GM23338 (cell line): ENCODE data around the gene PGS1.

Source experiments
- CREB1 ChIP-seq: fragments of 250-450 bp; sonication (Bioruptor Pico); IDR thresholded peaks from 2 replicates; pipeline ENCODE4 v1.5.0; 2020; ENCODE audit warnings: low read depth, mild to moderate bottlenecking, moderate library complexity
- CTCF ChIP-seq, 2 experiments: fragments of 200-600 bp in 1 of 2; sonication (generic) in 1 of 2; conservative IDR thresholded peaks; 2 replicates each; pipeline versions ENCODE4 v1.5.1 to v1.6.1; 2016 to 2017; ENCODE audit warnings: antibody characterized with exemption in 2 of 2, low read depth in 2 of 2, mild to moderate bottlenecking in 2 of 2, moderate library complexity in 1 of 2
- ETS1 ChIP-seq: IDR thresholded peaks from 2 replicates; pipeline ENCODE4 v1.6.1; 2016; ENCODE audit warnings: antibody characterized with exemption
- EZH2 ChIP-seq: fragments of 200-600 bp; sonication (generic); IDR thresholded peaks from one replicate; pipeline ENCODE4 v1.8.0; 2017; ENCODE audit warnings: antibody characterized with exemption, mild to moderate bottlenecking, low read depth; ENCODE audit not compliant: unreplicated experiment
- EZH2phosphoT487 ChIP-seq: fragments of 200-600 bp; sonication (generic); IDR thresholded peaks from one replicate; pipeline ENCODE4 v1.8.1; 2018; ENCODE audit warnings: antibody characterized with exemption; ENCODE audit not compliant: unreplicated experiment
- JUNB ChIP-seq: IDR thresholded peaks from one replicate; pipeline ENCODE4 v1.6.1; 2016; ENCODE audit warnings: antibody characterized with exemption; ENCODE audit not compliant: unreplicated experiment
- NANOG ChIP-seq: IDR thresholded peaks from 2 replicates; pipeline ENCODE4 v1.6.1; 2016; ENCODE audit warnings: antibody characterized with exemption, borderline replicate concordance
- POLR2AphosphoS5 ChIP-seq: IDR thresholded peaks from 2 replicates; pipeline ENCODE4 v1.6.1; 2016; ENCODE audit warnings: antibody characterized with exemption, low read depth
- REST ChIP-seq: IDR thresholded peaks from one replicate; pipeline ENCODE4 v1.6.1; 2018; ENCODE audit warnings: antibody characterized with exemption; ENCODE audit not compliant: unreplicated experiment
- STAT1 ChIP-seq: IDR thresholded peaks from one replicate; pipeline ENCODE4 v1.6.1; 2016; ENCODE audit warnings: antibody characterized with exemption; ENCODE audit not compliant: unreplicated experiment

- TF ChIP-seq EZH2 (no peak), REST (no peak), CTCF (conservative IDR thresholded peaks at IDR 0.05; ENCODE audit: low read depth in 2 of 2) (no peak), ETS1 (no peak), JUNB (no peak), STAT1 (no peak), EZH2phosphoT487 (no peak), POLR2AphosphoS5 (no peak), NANOG (no peak), CREB1 (CRISPR knock-in tag) (no peak)
These were observed 20.7 kb downstream of the PGS1 start for GRCh38 chr17:78399028-78399692.
